HG03095 (cell line): Measurements from ENCODE around the gene KCND3.

Experiments
- ATAC-seq: cut with Tn5 transposase; IDR thresholded peaks from one replicate; pipeline ENCODE4 v1.9.1; 2021; ENCODE audit warnings: moderate library complexity; ENCODE audit not compliant: unreplicated experiment

Gene KCND3

DNA sequence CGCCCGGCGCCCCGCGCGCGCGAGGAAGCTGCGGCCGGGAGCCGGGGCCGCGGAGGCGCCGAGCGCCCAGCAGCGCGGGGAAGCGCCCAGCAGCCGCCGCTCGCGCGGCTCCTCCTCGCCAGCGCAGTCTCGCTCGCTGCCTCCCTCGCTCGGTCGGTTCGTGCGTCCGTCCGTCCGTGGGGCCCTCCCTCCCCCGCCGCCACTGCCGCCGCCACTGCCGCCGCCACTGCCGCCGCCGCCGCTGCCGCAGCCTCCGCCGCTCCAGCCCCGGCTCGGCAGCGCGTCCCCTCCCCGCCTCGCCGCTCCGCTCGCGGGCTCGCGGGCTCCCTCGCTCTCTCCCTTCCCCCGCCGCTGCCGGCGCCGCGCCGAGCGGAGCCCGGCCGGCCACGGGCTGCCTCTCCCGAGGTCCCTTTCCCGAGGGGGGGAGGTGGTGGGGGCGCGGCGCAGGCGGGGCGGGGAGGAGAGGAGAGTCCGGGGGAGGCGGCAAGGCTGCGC, at the start of gene KCND3:
TSS of gene KCND3 (minus strand) at position 138 of the 495 bp plus-strand sequence.
- no peak for ATAC-seq

DNA sequence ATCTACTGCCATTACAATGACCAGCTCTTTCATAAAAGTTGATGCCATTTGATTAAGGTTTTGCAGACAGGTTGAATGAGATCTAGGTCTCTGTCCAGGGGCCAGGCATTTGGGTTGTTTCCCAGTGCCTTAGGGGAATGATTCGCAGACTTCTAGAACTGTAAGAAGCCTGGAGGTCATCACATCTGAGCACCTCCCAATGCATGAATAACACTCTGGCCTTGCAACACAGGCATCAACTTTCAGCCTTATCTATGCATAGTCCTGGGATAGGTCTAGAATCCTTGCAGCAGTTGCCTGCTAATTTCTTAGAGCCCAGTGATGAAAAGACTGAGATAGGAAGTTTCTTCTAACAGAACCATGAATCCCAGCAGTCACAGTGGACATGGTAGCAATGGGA, 44.8 kb upstream of the KCND3 start:
- ATAC-seq = no peak

DNA sequence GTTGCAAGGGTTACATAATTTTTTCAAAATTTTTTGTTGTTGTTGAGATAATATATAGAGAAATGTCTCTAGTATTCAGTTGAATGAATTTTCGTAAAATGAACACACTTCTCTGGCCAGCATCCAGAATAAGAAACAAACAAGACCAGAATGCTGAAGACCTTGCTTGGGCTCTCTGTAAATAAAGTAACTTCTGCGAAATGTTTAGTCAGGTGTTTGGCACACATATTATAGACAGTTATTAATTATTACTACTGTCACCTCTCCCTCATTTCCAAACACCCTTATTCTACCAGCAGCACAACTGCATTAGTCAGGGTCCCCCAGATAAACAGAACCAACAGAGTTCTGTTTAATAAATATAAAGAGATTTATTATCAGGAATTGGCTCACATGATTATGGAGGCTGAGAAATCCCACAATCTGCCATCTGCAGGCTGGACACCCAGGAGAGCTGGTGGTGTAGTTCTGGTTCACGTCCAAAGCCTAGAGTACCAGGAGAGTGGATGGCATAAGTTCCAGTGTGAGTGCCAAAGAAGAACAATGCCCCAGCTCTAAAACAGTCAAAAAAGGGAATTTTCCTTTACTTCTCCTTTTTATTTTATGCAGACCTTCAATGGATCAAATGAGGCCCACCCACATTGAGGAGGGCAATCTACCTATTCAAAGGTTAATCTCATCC, 44.1 kb upstream of the KCND3 start:
- no peak for ATAC-seq

DNA sequence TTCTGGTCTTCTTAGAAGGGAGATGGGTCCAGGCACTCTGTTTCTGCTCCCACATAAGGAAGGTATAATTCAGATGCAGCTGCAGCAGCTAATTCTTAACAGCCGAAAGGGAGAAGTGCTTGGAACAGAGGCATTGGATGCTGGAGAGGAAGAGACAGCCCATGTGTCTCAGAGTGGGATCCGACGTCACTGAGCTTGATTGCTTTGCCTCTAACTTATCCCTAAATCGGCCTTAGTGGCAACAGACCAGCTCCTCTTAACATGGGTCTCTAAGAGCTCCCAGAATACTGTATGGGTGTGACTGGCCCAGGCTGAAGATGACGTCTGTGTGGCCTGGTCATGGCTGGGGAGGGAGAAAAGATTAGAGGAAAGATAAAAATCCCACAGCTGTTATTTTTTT, 40.7 kb upstream of the KCND3 start:
- no peak for ATAC-seq

DNA sequence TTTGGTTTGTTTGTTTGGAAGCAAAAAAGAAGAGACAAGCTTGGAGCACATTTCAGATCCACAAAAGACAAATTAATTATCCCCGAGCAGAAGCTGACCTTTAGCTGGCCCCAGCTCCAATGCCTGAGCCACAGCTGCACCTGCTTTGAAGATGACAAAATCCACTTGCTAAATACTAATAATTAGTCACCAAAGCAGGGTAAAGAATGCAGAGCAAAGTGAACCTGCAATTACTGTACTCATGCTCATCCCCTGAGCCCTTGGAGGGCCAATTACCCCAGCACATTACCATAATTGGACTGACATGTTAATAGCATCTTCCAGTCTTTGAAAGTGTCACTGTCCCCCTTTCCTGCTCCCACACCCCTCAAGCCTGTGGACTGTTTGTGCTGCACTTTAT, 38.2 kb upstream of the KCND3 start:
- no peak for ATAC-seq

DNA sequence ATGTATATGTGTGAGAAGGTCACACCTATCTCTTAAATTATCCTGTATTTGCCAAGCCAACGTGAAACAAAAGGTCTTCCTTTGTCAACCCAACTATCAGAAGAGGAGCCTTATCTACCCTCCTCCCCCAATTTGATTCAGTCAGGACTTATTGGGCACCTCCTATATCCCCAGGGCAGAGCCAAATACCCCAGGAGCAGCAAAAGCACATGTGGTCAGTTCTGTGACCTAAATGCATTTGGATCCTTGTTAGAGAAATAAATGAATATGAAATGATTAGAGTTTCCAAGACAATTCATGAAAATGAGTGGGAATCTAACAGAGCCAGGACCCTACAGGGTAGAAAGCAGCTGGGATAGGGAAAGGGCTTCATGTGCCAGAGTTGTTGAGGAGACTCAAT, 37.0 kb upstream of the KCND3 start:
- no peak for ATAC-seq

DNA sequence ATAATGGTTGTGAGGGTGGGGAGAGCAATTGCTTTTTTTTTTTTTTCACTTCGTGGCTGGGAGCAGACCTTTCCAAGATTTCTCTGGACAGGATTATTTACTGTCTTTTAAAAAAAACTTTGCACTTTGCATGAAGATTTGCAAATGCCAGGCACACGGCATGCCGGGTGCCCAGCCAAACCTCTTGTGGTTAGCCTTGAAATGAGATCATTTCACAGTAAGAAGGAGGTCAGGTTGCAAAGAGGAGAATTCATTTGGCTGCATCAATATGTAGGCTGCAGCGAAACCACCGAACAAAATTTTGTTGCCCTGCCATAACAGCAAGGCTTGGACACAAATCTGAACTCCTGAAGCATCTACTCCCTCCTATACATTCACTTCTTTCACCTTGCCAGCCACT, 36.5 kb upstream of the KCND3 start:
- no peak for ATAC-seq

DNA sequence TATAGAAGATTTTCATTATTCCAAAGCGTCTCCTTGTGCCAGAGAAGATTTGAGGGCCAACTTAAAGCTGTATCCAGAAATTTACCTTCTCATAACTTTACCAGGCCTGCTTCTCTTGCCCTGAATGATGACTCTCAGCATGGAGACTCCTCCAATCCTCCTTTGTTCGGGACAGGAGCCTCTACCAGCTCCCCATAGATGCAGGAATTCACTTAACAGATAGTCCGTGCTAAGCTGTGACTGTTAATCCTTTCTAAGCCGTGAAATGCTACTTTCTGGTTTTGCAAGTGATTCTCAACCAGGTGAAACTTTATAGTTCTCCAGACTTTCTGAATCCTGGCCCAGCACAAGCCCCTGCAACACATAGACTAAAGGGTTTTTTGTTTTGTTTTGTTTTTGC, 31.8 kb upstream of the KCND3 start:
- ATAC-seq = no peak

DNA sequence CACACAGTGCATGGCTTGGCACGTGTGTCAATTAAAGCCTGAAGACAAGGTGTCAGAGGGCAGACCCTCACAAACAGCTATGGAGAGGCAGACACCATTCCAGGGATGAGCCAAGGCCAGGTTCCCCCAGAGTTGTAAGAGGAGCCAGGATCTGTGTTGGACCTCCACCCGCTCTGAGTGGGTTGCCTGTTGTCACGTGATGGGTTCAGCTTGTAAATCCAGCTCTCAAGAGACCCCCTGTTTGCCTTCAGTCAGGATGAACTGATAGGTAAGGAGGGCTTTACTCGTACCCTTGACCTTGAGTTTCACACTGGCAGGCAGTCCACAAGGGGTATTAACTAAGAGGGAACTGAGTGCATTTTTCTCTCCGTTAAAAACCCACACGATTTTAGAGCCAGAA, 27.7 kb upstream of the KCND3 start:
- no peak for ATAC-seq

DNA sequence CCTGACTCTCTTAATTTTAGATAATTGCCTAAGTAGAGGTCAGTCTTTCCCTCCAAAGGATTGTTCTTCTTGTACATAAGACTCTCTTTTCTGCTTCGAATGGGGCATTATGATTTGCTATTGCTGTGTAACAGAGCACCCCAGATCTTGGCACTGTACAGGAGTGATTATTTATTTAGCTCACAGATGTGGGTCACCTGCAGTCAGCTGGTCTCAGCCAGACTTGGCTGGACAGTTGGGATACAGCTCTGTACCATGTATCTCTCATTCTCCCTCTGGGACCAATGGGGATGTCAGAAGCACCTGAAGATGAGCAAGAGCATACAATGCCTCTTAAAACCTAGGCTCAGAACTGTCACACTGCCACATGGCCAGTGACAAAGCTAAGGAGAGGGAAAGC, 23.4 kb upstream of the KCND3 start:
- ATAC-seq = no peak

DNA sequence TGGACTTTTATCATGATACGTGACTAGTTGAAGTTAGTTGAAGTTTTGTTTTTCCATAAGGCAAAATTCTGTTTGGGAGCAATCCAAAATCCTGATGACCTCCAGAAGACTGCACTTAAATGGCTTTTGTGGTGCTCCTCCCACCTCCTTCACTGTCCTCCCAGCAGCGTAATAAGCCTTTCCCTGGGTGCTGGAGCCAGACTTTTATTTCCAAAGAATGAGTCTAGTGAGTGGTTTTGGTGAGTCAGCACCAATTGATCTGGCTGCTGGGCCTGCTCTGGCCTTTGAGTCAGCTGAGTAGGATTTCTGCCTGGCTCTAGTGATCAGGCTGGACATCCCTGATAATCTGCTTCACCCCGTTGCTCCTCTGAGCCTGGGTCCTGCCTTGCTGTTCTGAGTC, 21.7 kb upstream of the KCND3 start:
- ATAC-seq = no peak

DNA sequence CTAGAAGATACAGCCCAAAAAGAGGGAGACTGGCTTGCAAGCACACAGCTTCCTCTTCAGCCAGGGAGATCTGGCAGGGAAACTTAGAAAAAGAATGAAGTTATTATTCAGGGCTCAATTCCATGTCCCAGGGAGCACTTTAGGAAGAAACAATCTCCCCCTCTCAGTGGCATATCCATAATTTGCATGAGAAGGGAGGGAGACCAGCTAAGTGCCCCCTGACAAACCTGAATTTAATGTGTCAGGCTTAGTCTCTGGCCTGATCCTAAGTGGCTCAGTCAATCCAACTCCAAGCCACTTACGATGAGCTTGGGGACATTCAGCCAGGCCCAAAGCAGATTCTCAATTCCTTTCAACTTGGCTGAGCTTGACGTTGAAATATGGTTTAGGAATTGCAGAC, 17.7 kb upstream of the KCND3 start:
- no peak for ATAC-seq

DNA sequence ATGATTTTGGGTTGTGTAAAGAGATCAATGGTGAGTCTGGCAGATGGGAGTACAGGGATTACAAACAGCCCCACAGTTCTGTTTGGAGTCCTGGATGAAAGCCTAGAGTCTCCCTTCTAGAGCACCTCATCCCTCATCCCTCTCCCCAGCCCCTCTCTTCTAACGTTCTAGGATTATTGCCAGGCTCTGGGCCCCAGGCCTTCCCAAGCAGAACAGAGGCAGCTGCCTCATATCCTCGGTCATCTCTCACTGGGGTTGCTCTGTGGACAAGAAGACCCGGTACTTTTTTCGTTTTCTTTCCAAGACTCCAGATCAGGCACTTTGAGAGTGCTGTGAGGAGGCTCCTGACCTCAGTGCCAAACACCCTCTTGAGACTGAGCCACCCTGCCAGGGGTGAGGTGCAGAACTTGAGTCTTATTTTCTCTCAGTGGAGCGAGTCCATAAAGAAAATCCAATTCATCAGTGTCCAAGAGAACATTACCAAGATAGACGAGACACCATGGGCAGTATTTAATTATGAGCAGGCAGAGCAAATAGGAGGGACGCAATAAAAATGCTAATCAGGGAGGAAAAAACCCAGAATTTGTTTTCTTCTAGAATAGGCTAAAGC, 17.1 kb upstream of the KCND3 start:
- no peak for ATAC-seq

DNA sequence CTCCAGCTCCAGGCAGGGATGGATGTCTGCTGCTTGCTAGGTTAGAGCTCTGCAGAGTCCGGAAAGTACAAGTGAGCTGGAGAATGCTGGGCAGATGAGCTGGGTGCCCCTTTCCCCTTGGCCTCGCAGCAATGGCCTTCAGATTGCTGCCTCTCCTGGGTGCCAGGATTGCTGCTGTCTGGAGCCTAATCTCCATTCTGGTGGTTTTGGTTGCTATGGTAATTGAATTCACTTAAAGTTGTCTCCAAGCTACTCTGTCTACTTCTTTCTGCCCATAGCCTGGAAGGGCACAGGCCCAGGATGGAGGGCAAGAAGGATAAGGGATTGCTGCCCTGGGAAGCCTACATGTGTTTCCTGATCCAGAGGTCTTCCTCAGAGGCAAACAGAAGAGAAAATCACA, 14.6 kb upstream of the KCND3 start:
- ATAC-seq = no peak

DNA sequence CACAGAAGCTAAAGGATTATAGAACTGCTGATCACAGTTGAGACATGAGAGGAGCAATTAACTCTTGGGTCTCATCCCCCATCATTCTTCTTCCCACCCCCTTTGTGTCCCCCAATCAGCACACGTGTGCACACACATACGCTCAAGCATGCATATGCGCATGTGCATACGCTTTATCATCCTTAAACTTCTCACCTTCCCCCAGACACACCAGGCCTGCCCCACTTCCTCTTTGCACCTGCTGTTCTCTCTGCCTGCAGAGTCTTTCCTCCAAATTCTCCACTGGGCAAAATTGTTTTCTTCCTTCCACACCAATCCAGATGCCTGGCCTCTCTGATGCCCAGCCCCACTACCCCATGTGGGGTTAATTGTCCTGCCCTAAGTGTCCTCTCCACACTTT, 13.0 kb upstream of the KCND3 start:
- no peak for ATAC-seq

DNA sequence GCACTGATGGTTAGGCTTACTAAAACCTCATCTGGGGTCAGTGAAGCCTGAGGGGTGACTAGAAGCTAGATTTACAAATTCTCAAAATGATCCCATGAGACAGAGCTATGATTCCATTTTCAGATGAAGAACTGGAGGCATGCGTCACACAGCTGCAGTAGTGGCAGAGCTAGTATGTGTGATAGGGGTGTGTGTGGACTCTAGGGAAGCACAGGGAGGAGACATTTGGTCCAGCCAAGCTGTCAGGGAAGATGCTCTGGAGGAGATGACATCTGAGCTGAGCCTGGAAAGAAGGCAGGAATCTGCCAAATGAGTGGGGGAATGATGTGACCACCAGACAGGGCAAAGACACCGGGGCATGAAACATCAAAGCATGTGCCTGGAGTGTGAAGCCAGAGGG, 12.0 kb upstream of the KCND3 start:
- ATAC-seq = no peak

DNA sequence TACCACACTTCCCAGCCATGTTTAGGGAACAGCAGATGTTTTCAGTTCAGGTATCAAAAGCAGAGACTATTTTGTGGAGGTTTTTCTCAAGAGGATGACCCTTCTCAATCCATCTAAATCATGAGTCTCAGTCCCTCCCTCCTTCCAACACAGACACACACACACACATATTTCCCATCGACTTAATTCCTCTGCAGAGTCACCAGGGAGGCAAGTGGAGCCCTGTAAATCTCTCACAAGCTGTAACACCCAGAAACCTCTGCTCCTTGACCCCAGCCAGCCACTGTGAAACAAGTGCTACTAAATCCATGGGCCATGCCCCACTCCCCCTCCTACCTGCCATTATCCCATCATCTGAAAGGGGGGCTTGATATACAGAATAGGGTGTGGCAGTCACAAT, 10.6 kb upstream of the KCND3 start:
- no peak for ATAC-seq

DNA sequence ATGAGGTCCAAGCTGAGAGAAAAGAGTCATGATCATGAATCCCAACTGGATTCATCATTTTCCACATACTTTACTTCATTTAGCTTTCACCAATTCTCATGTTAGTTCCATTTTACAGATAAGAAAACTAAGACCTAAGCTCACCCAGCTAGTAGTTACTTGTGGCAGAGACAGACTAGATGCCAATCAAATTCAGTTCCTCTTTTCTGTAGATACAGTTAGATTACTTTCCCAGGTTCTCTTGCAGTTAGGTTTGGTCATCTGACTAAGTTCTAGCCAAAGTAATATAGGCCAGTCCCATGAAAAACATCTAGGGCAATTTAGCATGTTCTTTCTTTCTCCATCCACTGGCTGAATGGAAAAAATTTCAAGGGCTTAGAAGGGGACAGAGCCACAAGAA, 8.9 kb upstream of the KCND3 start:
- ATAC-seq = no peak

DNA sequence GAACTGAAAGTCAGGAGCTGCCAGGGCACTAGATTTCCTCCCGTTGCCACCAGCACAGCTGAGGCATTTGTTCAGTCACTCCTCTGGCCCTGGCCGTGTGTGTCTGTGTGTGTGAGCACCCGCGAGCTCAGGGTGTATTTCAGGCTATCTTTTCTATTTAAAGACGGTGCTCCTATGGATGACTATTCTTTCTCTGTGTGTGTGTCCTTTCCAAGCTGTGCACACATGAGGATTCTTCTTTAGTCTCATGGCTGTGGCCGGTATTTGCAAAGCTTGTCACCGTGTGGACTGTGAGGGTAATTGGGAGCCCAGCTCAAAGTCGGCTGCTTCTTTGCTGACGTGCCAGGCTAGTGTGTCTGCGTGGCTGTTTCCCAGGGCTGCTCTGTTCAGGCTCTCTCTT, 3.0 kb upstream of the KCND3 start:
- ATAC-seq = no peak

DNA sequence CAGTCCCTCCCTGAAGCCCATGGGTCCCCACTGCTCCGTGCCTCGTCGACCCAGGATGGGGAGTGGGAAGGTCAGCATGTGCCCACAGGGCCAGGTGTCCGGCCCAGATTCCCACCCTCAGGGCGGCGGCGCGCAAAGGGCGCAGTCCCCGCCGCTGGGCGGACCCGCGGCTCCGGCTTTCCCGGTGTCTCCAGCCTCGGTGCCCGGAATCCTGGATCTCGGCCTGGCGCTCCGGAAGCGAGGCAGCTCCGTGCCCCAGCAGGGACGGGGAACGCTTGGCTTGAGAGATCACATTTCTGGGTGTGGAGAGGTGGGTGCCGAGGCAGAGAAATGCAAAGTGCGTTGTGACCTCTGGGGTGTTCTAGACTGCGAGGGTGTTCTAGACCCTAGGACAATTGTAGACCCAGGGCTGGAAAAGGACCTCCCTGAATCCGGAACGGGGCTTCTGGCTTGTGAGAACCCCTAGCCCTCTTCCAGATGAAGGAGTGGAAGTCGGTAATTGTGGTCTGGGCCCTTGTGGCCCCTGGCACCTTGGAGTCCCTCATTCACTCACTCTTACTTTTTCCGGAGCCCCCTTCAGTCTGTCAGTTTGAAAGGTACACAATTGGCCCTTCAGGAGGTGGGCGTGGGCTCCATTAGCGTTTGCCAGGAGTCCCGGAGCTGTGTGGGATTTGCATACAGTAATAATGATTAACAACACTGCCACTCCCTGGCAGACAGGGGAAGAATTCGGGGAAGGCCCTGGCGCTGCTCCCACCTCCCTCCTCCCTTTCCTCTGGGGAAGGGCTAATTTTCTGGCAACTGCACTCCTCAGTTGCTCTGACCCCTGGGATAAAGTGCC, 1.6 kb upstream of the KCND3 start:
- no peak for ATAC-seq

DNA sequence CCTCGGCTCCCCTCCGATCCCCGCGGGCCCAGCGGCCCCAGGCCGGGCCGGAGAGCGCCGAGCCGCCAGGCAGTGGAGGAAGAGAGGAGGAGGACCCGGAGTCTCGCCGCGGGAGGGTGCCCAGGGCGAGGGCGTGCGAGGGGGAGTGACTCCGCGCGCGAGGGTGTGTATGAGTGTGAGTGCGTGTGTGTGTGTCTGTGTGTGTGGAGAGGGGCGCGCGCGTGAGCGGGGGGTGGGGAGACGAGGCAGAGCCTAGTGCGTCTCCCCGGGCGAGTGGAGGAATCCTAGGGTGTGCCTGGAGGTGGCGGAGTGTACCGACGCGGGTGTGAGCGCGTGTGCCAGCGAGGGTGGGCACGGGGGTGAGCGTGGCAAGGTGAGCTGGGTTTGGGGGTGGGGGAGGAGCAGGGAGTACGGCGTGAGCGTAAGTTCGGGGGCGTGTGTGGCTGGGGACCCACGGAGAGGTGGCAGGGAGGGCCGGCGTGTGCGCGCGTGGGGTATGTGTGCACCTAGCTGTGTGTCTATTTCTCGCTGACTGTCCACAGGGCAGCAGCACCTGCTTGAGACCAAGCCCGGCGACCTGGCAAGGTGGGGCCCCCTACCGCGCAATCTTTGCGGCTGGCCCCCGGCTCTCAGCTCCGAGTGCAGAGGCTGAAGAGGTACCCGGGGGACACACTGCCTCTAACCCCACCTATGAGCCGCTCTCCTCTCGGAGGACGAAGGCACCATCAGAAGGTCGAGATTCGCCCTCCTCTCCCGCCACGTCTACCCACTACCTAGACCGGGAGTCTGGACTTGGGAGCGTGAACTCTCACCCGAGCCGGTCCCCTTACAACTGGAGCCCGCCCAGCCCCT, 784 bp upstream of the KCND3 start:
- ATAC-seq = no peak
